Kidney (tissue), 14 donors: ENCODE measurements around the gene SPEN. TPM values are rescaled to one million over a fixed set of nuclear protein-coding genes. Genes with fewer than 3 reads are reported as not detected.

Experiments
- DNase-seq, 5 donors: peaks; one replicate each; pipeline ENCODE4 v3.0.0-alpha.2; 2013 to 2020
- FAIRE-seq: peaks from 2 replicates; lab custom pipeline; 2012; peaks lifted over from hg19 to GRCh38; lab: Jason Lieb, UNC
- H3K27ac ChIP-seq, 2 donors: one replicate each; pipeline ENCODE4 v1.7.0; 2013; ENCODE audit warnings: low read depth in 2 of 2, low read length in 2 of 2, inconsistent platforms in 1 of 2
- H3K27me3 ChIP-seq: one replicate; pipeline ENCODE4 v1.7.1; 2013; ENCODE audit warnings: low read length, inconsistent platforms; ENCODE audit not compliant: control insufficient read depth, insufficient read depth
- H3K36me3 ChIP-seq, 3 donors: one replicate each; pipeline versions ENCODE4 v1.7.0 to v1.7.1; 2013; ENCODE audit warnings: low read length in 3 of 3, control low read depth in 1 of 3, inconsistent platforms in 1 of 3; ENCODE audit not compliant: insufficient read depth in 3 of 3, control insufficient read depth in 2 of 3
- H3K4me1 ChIP-seq, 3 donors: one replicate each; pipeline versions ENCODE4 v1.7.0 to v1.7.1; 2013; ENCODE audit warnings: low read length in 3 of 3, inconsistent platforms in 1 of 3, low read depth in 1 of 3; ENCODE audit not compliant: control insufficient read depth in 2 of 3, insufficient read depth in 2 of 3
- H3K4me3 ChIP-seq, 3 donors: one replicate each; pipeline versions ENCODE4 v1.7.0 to v1.8.1; 2013; ENCODE audit warnings: low read length in 3 of 3, control low read depth in 1 of 3, inconsistent platforms in 1 of 3
- H3K9ac ChIP-seq, 3 donors: one replicate each; pipeline versions ENCODE4 v1.7.0 to v1.7.1; 2013; ENCODE audit warnings: low read length in 3 of 3, control low read depth in 1 of 3, inconsistent platforms in 1 of 3
- H3K9me3 ChIP-seq, 3 donors: one replicate each; pipeline versions ENCODE4 v1.7.0 to v1.7.1; 2013; ENCODE audit warnings: low read length in 3 of 3, control low read depth in 1 of 3, inconsistent platforms in 1 of 3; ENCODE audit not compliant: control insufficient read depth in 2 of 3, insufficient read depth in 1 of 3
- CTCF ChIP-seq: IDR thresholded peaks from 3 replicates; pipeline ENCODE4 v1.5.1; 2012; ENCODE audit warnings: mild to moderate bottlenecking, moderate library complexity, borderline replicate concordance; ENCODE audit not compliant: insufficient read depth; ENCODE audit errors: extremely low read depth
- intact Hi-C: fragments of 100-400 bp; cut with DNase I; formaldehyde crosslinking; loops from one replicate; pipeline ENCODE4 v1.11.1; 2022
- polyA plus RNA-seq: library from polyadenylated mRNA; stranded (reverse); fragments of 350-450 nt; fragmentation: Illumina TruSeq; extraction: RNeasy Lipid Tissue Mini Kit (QIAGEN cat#74804); gene quantifications from one replicate; pipeline ENCODE4 v1.2.3, GENCODE V29; 2014; ENCODE audit warnings: low read depth, low replicate concordance; ENCODE audit not compliant: insufficient read depth
- total RNA-seq: library from RNA; stranded (reverse); fragmentation: NEBNext Ultra II Directional; extraction: Animal tissue kit (Norgen Biotek cat#: 25700); gene quantifications from one replicate; pipeline ENCODE4 v1.2.1, GENCODE V29; 2021
- donor health status: control.
- donor health status: control.
- donor health status: control.
- donor health status: control.
- donor health status: control.
- donor health status: DM: yes; HTN: yes; CAD: no.
- donor health status: Normal renal cell carcinoma (clear cell type).

Gene SPEN
- total and polyA plus RNA-seq, 2 donors from 2014 or later: 9.4 to 70.7 TPM

- H3K36me3 ChIP-seq: no peaks in the 10 kb centered on the region
- H3K4me3 ChIP-seq: no peak overlapping the region
- no peak overlapping the region for H3K27ac ChIP-seq
- H3K9ac ChIP-seq: no peak overlapping the region
- H3K9me3 ChIP-seq: no peaks in the 10 kb centered on the region
- H3K4me1 ChIP-seq: peaks cover 0 to 9% (median 0%) of the 10 kb centered on the region in 3 donors
- no peak for TF ChIP-seq CTCF
- DNase-seq (no peak), FAIRE-seq (no peak)
- intact Hi-C loops: no loop called here
- H3K27me3 ChIP-seq: no peaks in the 10 kb centered on the region
Observed at GRCh38 chr1:15959424-15959823, 111.9 kb downstream of the SPEN start.

- intact Hi-C loops: no loop called here
Observed at GRCh38 chr1:15959827-15960446, 112.4 kb downstream of the SPEN start.

GRCh38 chr1:15960808-15961207 is 113.3 kb downstream of the SPEN start:
- Histone ChIP-seq H3K9ac (no peak overlapping the region), H3K9me3 (no peaks in the 10 kb centered on the region), H3K4me1 (peaks cover 0 to 10% (median under 1%) of the 10 kb centered on the region in 3 donors), H3K27ac (no peak overlapping the region), H3K4me3 (no peak overlapping the region), H3K36me3 (peaks cover 0 to 2% (median 0%) of the 10 kb centered on the region in 3 donors), H3K27me3 (no peaks in the 10 kb centered on the region)
- no peak for TF ChIP-seq CTCF
- intact Hi-C loops: no loop called here
- no peak for FAIRE-seq
- no peak for DNase-seq

More at GRCh38 chr1:15959827-15960446, 112.4 kb downstream of the SPEN start:
- H3K9ac ChIP-seq: no peak overlapping the region
- no peaks in the 10 kb centered on the region for H3K27me3 ChIP-seq
- no peak overlapping the region for H3K27ac ChIP-seq
- FAIRE-seq (no peak), DNase-seq (no peak)
- H3K36me3 ChIP-seq: no peaks in the 10 kb centered on the region
- peaks cover 0 to 9% (median 0%) of the 10 kb centered on the region in 3 donors for H3K4me1 ChIP-seq
- no peak overlapping the region for H3K4me3 ChIP-seq
- no peaks in the 10 kb centered on the region for H3K9me3 ChIP-seq
- no peak for TF ChIP-seq CTCF
